GM21717 (cell line): ENCODE data around the gene PSG2.
"Not testable (repeated sequence)": the region's sequence is repeated elsewhere in the genome, so short reads cannot be mapped to it uniquely, and the experiment has no call there.

ENCODE experiments used
- ATAC-seq: cut with Tn5 transposase; IDR thresholded peaks from one replicate; pipeline ENCODE4 v1.9.1; 2021; ENCODE audit warnings: mild to moderate bottlenecking, moderate library complexity; ENCODE audit not compliant: unreplicated experiment

The PSG2 gene

DNA sequence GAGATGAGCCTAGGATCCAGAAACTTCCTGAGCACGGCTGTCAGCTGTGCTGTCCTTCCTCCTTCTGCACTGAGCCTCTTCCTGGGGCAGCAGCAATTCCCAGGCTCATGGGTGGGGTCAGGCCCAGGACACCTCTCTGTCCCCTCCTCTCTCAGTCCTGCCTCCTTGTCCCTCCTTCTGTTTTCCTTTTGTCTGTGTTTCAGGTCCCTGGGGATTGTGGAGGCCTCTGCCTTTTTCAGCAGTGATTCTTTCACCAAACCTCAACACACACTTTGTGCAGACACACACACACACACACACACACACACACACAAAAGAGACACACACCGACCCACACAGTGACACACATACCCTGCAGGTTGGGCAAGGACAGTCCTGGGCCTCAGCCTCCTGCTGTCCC is at the start of gene PSG2:
PSG2 (minus strand) TSS at position 101 of the 400 bp plus-strand sequence. CDS start 132 bp downstream, outside the sequence.
- not testable (repeated sequence) for ATAC-seq

DNA sequence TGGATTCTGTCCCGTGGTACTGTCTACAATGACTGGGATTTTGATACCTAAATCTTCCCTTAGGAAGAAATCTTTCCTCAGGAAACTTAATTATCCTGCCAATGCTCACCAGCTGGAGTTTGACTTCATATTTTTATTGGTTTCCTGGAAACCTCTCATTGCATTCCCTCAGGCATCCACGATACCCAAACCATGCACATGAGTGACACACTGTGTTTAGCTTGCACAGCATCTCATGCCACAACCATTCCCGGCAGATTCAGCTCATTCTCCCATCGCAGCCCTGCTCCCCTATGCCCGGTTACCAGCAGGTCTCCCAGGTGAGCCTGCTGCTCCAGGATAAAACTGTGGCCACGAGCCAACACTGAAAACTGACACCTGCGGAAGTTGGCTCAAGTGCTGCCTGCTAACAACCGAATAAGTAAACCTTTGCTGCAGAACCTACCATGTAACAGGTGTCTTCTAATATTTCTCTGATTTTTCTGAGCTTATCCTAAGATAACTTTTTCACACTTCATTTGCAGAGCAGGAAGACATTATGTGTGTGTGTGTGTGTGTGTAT is 48.9 kb upstream of the PSG2 start:
- not testable (repeated sequence) for ATAC-seq

DNA sequence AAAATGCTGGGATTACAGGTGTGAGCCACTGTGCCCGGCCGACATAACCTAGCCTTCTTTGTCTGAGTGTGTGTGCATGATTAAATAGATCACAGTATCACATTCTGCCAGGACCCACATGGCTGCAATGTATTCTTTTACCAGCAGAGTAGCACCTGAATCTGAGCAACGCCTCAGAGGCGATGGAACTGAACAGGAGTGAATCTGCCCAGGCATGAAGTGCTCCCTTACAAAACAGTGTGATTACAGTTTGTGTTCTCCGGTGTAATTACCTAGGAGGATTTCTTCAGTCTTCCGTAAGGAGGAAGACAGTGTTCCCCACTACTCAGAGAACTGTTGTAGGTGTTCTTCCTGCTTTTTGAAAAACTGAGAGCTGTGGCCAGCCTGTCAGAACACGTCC is 46.7 kb upstream of the PSG2 start:
- not testable (repeated sequence) for ATAC-seq

DNA sequence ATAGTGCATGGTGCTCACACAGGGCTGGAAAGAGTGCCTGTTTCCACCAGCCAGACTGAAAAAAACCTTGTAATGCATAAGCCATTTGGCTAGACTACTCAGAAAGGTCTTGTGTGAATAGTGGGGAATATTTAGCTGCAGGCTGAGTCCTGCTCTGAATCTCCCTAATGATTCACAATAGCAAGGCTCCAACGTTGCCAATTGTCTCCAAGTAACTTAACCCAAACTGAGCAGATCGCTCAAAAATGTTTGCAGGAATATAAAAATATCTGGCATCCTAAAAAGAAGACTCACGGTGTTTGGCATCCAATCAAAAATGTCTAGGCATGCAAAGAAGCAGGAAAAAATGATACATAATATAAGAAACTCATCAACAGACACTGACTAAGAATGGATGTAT is 44.8 kb upstream of the PSG2 start:
- not testable (repeated sequence) for ATAC-seq

DNA sequence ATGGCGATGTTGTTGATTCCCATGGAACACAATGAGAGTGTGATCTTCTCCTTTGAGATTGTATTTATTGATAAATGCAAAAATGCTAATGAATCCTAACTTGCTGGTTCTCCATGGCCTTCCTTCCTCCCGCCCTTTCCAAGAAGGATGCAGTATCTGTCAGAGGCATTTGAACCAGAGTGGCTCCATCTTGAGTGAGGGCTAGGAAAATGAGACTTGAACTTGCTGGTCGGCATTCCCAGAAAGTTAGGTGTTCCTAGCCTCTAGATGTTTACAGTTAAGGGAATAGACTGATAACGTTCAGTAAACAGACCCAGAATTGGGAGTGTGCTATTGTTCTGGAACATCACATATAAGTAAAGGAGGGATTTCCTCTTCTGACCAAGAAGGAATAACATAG is 44.2 kb upstream of the PSG2 start:
- no peak for ATAC-seq

DNA sequence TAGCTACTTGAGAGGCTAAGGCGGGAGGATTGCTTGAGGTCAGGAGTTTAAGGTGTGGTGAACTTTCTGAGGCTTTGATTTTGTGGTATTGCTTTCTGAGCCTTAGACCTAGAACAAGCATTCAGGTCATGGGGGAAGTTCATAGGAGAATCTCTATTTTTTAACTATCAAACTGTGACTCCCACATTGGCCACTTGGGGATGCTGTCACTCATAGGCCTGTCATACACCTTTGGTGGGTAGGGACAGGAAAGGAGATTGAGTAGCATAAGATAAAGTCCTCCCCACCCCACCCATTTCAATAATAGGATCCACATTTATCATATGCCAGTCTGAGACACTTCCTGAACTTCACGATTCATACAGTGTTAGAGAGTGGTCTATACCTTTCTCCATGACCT is 41.9 kb upstream of the PSG2 start:
- no peak for ATAC-seq

DNA sequence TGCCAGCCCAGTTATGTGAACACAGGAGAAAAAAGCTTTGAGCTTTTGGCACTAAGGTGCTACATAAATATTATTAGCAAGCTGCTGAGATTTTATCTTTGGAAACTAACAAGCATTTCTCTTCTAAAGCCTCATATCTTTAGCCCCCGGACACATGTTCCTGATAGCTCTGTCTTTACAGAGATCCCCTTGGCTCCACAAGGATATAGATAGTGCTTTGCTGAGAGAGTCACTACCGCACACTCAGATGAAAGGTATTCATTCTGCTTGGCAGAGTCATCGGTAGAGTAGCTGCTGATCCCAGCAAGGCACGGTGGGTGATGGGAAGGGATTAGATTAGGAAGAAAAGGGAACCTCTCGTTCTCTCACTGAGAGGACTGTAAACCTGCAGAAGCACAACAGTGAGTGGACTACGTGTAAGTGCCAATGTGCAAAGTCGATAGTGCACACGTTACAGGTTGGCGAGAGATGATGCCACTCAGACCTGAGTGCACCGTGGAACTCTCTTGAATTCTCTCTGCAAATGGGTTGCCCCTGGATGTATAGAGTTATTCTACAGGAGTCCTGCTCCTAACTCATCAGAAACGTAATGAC is 38.0 kb upstream of the PSG2 start:
- ATAC-seq = not testable (repeated sequence)

DNA sequence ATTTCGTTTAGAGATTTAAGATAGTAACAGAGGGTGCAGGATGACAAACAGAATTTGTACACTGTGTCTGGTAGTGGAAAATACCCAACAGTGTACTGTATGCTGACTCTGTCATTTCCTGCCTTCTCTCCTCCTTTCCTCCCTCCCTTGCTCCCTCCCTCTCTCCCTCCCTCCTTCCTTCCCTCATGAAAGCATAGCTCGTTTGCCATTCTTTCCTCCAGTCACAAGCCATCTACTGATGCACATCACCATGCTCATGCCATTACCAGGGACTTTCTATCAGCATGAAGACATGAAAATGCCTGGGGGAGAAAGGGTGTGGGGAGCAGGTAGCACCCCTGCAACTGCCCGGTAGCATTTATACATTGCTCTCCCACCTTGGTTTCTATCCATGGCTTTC is 37.0 kb upstream of the PSG2 start:
- ATAC-seq = not testable (repeated sequence)

DNA sequence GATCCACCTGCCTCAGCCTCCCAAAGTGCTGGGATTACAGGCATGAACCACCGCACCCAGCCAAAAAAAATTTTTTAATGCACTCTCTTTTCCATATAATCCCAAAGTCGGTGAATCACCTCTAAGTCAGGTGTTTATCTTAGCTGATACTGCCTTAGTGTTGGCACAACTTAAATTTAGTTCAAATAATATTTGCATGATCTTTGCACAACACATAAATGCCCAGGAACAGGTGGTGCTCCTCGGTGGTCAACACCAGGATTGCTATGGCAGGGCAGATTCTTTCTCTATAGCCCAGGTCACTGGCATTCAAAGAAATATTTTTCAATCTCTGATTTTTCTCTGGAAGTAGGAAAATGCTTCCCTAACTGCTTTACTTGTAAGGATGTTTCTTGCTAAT is 33.9 kb upstream of the PSG2 start:
- ATAC-seq = not testable (repeated sequence)

DNA sequence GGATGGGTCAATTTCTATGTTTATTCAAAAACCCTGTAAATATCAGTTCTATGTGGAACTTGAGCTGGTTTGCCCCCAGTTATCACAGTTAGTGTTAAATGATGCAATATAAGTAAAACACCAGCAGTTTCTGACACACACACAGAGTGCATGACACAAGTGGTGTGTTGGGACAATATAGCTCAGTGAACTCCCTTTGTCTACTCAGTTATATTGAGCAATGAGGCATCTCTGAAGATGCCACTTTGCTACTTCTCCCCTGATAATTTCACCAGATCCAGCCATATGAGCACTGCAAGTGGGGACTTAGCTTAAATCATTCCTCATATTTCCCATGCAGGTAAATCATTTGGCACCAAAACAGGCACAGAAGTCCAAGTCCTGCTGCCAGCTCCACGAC is 33.0 kb upstream of the PSG2 start:
- not testable (repeated sequence) for ATAC-seq

DNA sequence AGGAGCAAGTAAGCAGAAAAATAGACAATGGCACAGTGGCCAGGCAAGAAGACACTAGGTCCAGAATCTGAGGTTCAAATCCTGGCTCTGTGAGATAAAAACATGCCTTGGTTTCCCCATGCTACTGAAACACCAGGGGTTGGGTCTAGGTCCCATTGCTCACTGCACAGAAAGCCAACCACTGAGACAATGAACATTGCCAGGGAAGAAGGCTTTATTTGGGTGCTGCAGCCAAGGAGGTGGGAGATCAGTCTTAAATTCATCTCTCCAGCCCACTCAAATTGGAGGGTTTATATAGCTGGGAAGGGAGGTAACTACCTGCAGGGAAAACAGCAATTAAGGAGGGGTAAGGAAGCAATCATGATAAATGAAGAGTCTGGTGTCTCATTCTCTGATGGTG is 32.6 kb upstream of the PSG2 start:
- not testable (repeated sequence) for ATAC-seq

DNA sequence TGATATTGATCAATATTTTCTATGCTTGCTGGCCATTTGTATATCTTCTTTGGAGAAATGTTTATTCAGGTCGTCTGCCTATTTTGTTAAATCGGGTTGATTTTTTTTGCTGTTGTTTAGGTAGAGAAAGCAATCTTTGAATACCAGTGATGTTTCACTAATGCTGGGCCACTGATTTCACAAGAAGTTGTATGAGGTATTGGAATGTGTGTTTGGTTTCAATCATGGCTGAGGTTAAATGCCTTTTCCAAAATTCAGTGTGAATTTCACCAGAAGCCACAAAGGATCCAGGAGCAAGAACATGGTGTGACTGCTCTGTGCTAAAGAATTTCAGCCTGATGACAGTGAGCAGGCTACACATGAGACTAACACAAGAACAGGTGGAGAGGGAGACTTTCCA is 32.1 kb upstream of the PSG2 start:
- ATAC-seq = not testable (repeated sequence)

DNA sequence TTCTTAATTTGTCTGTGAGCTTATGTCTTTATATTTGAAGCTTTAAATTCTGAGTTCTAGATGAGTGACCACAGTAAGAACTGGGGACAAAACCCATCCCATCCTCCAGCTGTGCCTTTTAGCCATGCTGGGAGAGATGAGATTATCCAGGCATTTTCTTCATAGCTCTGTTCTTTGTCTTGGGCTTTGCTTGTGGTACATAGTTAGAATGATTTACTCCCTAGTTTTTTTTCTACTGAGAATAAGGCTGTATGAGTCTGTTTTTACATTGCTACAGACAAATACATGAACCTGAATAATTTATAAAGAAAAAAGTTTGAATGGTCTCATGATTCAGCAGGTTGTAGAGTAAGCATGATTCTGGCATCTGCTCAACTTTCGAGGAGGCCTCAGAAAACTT is 24.9 kb upstream of the PSG2 start:
- not testable (repeated sequence) for ATAC-seq

DNA sequence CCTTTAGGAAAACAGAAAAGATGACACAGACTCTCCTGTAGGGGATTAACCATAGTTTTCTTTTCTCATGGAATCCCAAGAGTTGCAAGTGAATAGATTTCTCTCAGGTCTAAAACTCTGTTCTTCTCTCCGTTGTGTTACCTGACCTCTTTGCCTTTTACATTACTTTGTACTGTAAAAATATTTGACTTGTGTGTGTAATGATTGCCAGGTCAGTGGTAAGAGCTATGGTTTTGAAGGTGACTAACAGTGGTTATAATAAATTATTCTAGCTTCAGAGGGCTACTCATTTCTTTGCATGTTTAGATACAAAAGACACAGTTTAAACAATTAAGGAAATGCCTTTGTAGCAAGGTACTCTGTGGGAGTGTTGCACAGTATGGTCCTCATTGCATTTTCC is 23.0 kb upstream of the PSG2 start:
- ATAC-seq = no peak

DNA sequence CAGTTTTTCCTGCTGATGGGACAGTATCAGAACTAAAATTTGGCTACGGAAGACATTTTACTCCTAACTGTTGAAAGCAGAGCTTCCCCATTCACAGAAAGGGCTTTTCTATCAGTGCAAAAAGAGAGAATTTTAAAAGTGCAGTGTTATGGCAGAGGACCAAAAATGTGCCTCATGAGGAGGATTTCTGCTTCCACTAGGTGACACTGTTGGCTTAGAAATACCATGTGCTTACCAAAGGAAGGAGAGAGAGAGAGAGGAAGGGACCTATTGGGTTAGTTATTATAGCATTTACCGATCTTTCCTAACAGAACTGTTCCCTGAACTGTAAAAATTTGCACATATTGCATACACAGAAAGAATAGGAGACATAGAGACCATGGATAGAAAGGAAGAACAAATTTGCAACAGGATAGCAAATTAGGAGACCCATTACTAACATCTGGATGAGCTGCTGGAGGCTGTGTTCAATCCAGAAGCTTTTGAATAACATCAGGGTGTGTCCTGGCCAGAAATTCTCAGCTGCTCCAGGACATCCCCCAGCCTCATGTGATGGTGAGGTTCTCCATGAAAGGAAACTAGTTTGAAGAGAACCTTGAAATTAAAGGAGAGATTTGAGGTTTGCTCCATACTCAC is 21.8 kb upstream of the PSG2 start:
- ATAC-seq = not testable (repeated sequence)

DNA sequence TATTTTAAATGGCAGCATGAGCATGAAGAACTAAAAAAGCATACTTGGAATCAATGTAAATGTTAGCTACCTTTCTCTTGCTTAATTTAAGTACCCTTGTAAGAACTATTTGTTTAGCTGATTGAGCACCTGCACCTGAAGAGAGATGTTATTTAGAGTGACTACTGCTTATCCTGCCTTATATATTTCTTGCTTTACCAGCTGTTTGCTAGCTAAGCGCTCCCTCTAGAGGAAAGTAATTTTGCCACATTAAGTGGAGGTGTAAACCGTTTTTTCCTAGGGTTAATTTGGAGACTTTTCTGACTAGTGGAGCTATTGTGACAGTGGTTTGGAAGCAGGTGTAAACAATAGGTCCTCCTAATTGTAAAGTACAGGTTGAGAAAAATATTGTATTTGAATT is 19.4 kb upstream of the PSG2 start:
- no peak for ATAC-seq

DNA sequence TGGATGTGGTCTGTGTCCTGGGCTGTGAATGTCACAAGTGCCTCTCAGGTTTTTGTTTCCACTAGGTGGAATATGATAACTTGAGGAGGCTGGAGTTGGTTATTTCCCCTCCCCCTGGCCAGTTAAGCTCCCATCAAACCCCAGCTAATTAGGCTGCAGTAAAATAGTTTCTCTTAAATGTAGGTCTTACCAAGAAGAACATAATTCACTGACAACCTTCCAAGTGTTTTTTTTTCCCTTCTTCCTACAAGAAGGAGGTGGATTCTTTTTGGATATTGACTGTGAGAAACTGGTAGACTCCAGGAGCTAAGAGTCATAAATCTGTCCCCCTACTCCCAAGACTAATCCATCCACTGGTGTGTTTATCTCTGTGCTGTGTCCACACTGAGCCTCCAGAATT is 15.9 kb upstream of the PSG2 start:
- ATAC-seq = not testable (repeated sequence)

DNA sequence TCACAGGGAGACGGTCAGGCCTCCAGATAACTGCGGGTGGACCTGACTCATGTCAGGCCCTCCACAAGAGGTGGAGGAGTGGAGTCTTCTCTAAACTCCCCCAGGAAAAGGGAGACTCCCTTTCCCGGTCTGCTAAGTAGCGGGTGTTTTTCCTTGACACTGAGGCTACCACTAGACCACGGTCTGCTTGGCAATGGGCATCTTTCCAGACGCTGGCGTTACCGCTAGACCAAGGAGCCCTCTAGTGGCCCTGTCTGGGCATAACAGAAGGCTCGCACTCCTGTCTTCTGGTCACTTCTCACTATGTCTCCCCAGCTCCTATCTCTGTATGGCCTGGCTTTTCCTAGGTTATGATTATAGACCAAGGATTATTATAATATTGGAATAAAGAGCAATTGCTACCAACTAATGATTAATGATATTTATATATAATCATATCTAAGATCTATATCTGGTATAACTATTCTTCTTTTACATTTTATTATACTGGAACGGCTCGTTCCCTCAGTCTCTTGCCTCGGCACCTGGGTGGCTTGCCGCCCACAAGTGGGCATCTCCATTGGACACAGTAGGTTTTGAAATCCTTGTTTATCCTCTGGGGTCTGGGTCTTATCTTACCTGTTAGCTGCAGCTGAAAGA is 5.3 kb upstream of the PSG2 start:
- not testable (repeated sequence) for ATAC-seq

DNA sequence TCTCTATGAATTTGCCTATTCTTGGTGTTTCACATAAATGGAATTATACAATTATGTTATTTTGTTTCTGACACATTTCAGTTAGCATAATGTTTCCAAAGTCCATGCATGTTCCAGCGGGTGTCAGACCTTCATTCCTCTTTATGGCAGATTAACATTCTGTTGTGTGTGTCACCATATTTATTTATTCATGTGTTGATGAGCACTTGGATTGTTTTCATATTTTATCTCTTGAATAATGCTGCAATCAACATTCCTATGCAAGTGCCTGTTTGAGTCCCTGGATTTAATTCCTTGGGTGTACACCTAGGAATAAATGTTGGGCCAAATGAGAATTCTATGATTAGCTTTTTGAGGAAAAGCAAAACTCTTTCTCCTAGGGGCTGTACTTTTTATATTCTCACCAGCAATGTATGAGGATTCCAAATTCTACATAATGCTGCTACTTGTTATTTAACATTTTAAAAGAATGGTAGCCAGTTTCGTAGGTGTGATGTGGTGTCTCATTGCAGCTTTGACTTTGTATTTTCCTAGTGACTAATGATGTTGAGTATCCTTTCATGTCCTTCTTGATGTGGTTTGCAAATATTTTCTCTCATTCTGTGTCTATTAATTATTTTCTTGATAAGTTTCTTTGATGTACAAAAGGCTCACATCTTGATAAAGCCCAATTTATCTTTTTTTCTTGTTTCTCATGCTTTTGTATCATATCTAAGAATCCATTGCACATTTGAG is 3.5 kb upstream of the PSG2 start:
- not testable (repeated sequence) for ATAC-seq

DNA sequence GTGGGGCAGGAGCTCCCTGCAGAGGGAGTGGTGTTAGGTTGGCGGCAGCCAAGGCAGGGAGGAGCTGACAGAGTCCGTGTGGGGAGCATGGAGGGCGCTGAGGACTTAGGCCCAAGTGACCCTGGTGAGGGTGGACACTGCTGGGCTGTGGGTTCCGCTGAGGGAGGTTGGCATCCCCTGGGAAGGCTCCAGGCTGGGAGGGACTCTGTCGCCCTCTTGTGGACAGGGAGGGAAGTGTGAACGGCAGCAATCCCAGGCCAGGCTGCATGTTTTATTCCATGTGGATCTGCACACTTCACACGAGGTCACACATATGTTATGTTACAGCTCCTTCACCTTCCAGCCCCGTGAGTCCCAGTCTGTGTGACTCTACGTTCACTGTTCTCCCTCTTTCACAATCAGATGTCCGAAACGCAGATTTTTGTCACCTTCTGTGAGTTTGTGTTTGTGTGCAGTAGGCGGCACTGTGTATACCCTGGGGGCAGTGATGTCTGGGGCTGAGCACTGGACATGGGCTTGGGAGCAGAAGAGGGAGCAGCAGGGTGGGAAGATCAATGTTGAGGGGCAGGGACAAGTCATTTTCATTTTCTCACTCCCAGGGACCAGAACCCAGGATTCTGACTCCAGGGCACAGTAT is 1.8 kb upstream of the PSG2 start:
- not testable (repeated sequence) for ATAC-seq

DNA sequence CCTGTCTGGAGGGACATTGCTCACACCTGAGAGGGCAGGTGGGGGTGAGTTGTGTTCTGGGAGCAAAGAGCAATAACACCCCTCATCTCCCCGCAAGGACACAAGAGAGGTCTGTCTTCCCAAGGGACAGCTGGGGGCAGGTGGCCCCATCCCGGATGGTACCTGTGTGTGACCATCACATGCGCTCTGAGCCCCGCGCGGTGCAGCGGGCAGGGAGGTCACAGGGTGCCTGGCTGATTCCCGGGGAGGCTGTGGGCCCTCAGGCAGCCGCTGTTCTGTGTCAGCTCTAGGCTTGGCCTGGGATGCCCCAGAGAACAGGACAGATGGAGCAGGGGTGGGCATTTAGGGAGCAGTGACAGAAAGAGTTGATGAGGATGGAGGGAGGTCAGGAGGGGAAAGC is 1.2 kb upstream of the PSG2 start:
- ATAC-seq = not testable (repeated sequence)
